Endothelial cell of umbilical vein (primary cell): ENCODE results near the gene USP25. TPM values are rescaled to one million over a fixed set of nuclear protein-coding genes. Genes with fewer than 3 reads are reported as not detected.
A peak's percentile ranks its signal among the peaks of the same experiment; 100 is the strongest.

Experiments used
- BruUV-seq: library from RNA; stranded (reverse); fragments of 400-500 nt; replicated peaks from 2 replicates; lab custom pipeline; 2021; lab: Mats Ljungman, UMichigan
- CTCF ChIA-PET: fragments of 300-600, 350-600 bp; sonication (Branson Sonifier 250); formaldehyde crosslinking; loops from one replicate; lab custom pipeline; 2021; ENCODE audit warnings: antibody characterized with exemption, inconsistent platforms; lab: Charles Lee
- POLR2A ChIA-PET: fragments of 300-600, 350-600 bp; sonication (Branson Sonifier 250); formaldehyde crosslinking; loops from one replicate; lab custom pipeline; 2021; ENCODE audit warnings: antibody characterized with exemption, inconsistent platforms; lab: Charles Lee
- DNase-seq: peaks from one replicate; pipeline ENCODE4 v3.0.0-alpha.2; 2011; ENCODE audit warnings: low read depth, low spot score
- FAIRE-seq: peaks from 2 replicates; lab custom pipeline; 2011; peaks lifted over from hg19 to GRCh38; lab: Jason Lieb, UNC
- H2AFZ ChIP-seq: 2 replicates; pipeline ENCODE4 v1.6.0; 2012; ENCODE audit warnings: low read depth, low read length, control low read depth, inconsistent platforms
- H3K27ac ChIP-seq: 2 replicates; pipeline ENCODE4 v1.5.1; 2011; ENCODE audit warnings: low read depth, mild to moderate bottlenecking, control low read depth, low read length, moderate library complexity; ENCODE audit not compliant: insufficient read depth
- H3K27me3 ChIP-seq, 2 experiments: 2 replicates each; pipeline versions ENCODE4 v1.6.0 to v1.6.1; 2011; ENCODE audit warnings: low read length in 2 of 2, mixed read lengths in 1 of 2; ENCODE audit not compliant: control insufficient read depth in 2 of 2, insufficient read depth in 2 of 2
- H3K36me3 ChIP-seq, 2 experiments: 2 replicates in 1 of 2; 3 replicates in 1 of 2; pipeline ENCODE4 v1.5.1; 2011; ENCODE audit warnings: low read length in 2 of 2, mild to moderate bottlenecking in 1 of 2, moderate library complexity in 1 of 2; ENCODE audit not compliant: control insufficient read depth in 2 of 2, insufficient read depth in 2 of 2; ENCODE audit errors: extremely low read depth in 1 of 2
- H3K4me1 ChIP-seq: 3 replicates; pipeline ENCODE4 v1.5.1; 2011; ENCODE audit warnings: mild to moderate bottlenecking, low read length; ENCODE audit not compliant: control insufficient read depth, insufficient read depth; ENCODE audit errors: extremely low read depth
- H3K4me2 ChIP-seq: 2 replicates; pipeline ENCODE4 v1.6.1; 2011; ENCODE audit warnings: low read length, control low read depth, mixed read lengths; ENCODE audit not compliant: insufficient read depth
- H3K4me3 ChIP-seq, 3 experiments: fragments of 200-600 bp in 1 of 3; sonication (generic), shearing (Covaris generic) in 1 of 3; replicated peaks in 1 of 3; 2 replicates each; pipeline ENCODE4 v1.5.1; 2011 to 2016; ENCODE audit warnings: control low read depth in 3 of 3, low read length in 3 of 3, mild to moderate bottlenecking in 2 of 3, inconsistent platforms in 1 of 3, low read depth in 1 of 3, moderate library complexity in 1 of 3; ENCODE audit not compliant: insufficient read depth in 1 of 3
- H3K79me2 ChIP-seq: 2 replicates; pipeline ENCODE4 v1.6.0; 2012; ENCODE audit warnings: low read length, inconsistent platforms; ENCODE audit not compliant: control insufficient read depth, insufficient read depth
- H3K9ac ChIP-seq: replicated peaks from 2 replicates; pipeline ENCODE3; 2011; ENCODE audit warnings: low read length, control low read depth; ENCODE audit not compliant: insufficient read depth; ENCODE audit errors: extremely low read depth
- H3K9me1 ChIP-seq: replicated peaks from 3 replicates; pipeline ENCODE4 v1.6.0; 2011; ENCODE audit warnings: mild to moderate bottlenecking, low read length; ENCODE audit not compliant: control insufficient read depth, insufficient read depth; ENCODE audit errors: extremely low read depth
- H3K9me3 ChIP-seq: replicated peaks from 2 replicates; pipeline ENCODE4 v1.5.1; 2012; ENCODE audit warnings: low read length, inconsistent platforms; ENCODE audit not compliant: control insufficient read depth, insufficient read depth
- H4K20me1 ChIP-seq: replicated peaks from 2 replicates; pipeline ENCODE3; 2011; ENCODE audit warnings: mild to moderate bottlenecking, low read length; ENCODE audit not compliant: control insufficient read depth, insufficient read depth; ENCODE audit errors: extremely low read depth
- EZH2 ChIP-seq: IDR thresholded peaks from 2 replicates; pipeline ENCODE4 v1.6.1; 2012; ENCODE audit warnings: borderline replicate concordance, low read depth, mild to moderate bottlenecking, moderate library complexity, low read length, inconsistent platforms; ENCODE audit not compliant: severe bottlenecking
- FOS ChIP-seq: IDR thresholded peaks from 2 replicates; pipeline ENCODE4 v1.6.1; 2011; ENCODE audit warnings: mild to moderate bottlenecking, low read length, moderate library complexity, borderline replicate concordance; ENCODE audit not compliant: insufficient read depth
- GATA2 ChIP-seq: IDR thresholded peaks from 2 replicates; pipeline ENCODE4 v1.7.0; 2011; ENCODE audit warnings: low read depth, mild to moderate bottlenecking, moderate library complexity, mixed read lengths, low read length; ENCODE audit not compliant: insufficient read length, insufficient read depth
- JUN ChIP-seq: IDR thresholded peaks from 2 replicates; pipeline ENCODE4 v1.6.1; 2011; ENCODE audit warnings: borderline replicate concordance, low read depth; ENCODE audit not compliant: insufficient read length, insufficient read depth
- MYC ChIP-seq: IDR thresholded peaks from one replicate; pipeline ENCODE4 v1.6.1; 2011; ENCODE audit warnings: mild to moderate bottlenecking, low read depth, low read length
- POLR2A ChIP-seq: IDR thresholded peaks from 2 replicates; pipeline ENCODE4 v1.6.1; 2012; ENCODE audit warnings: low read depth, mild to moderate bottlenecking, control low read depth, low read length
- POLR2AphosphoS5 ChIP-seq: IDR thresholded peaks from 2 replicates; pipeline ENCODE4 v1.6.1; 2012; ENCODE audit warnings: low read depth, mild to moderate bottlenecking, control low read depth, low read length, moderate library complexity; ENCODE audit not compliant: insufficient read depth
- dilution Hi-C: fragments of 300-500 bp; cut with MboI; formaldehyde crosslinking; loops from one replicate; pipeline ENCODE4 v1.15.0; 2019; ENCODE audit warnings: low sequenced_read_pairs; ENCODE audit not compliant: extremely low pct_ligation_motif_present
- intact Hi-C: fragments of 100-400 bp; cut with micrococcal nuclease; formaldehyde crosslinking; loops from one replicate; pipeline ENCODE4 v1.10.0; 2022
- polyA plus RNA-seq, 4 experiments: library from polyadenylated mRNA; depleted of rRNA in 3 of 4; stranded (reverse) in 3 of 4; unstranded in 1 of 4; fragments of >200 nt; gene quantifications; 2 replicates each; pipeline versions ENCODE4 v1.2.1 to v1.2.3, GENCODE V29; 2011 to 2012; ENCODE audit warnings: missing spikeins in 1 of 4
- total RNA-seq: library from RNA; stranded (reverse); gene quantifications from 2 replicates; pipeline ENCODE4 v1.2.3, GENCODE V29; 2021
- TF ChIP-seq, protein P1 (sequence below), 2 donors: IDR thresholded peaks; 1 replicate in 1 of 2; 2 replicates in 1 of 2; pipeline ENCODE4 v1.5.1; 2011; ENCODE audit warnings: low read length in 2 of 2, mild to moderate bottlenecking in 2 of 2, moderate library complexity in 2 of 2, control low read depth in 1 of 2, inconsistent platforms in 1 of 2, low read depth in 1 of 2; ENCODE audit not compliant: insufficient read depth in 1 of 2; ENCODE audit errors: extremely low read depth in 1 of 2
- TF ChIP-seq, protein P2 (sequence below): IDR thresholded peaks from 2 replicates; pipeline ENCODE4 v1.6.1; 2011; ENCODE audit not compliant: insufficient read depth, insufficient read length

The USP25 gene
- total and polyA plus RNA-seq, 2 donors (not counting 3 experiments of a cell fraction or from before 2014, with no cell fraction given) = 14.4 to 67.5 TPM

DNA sequence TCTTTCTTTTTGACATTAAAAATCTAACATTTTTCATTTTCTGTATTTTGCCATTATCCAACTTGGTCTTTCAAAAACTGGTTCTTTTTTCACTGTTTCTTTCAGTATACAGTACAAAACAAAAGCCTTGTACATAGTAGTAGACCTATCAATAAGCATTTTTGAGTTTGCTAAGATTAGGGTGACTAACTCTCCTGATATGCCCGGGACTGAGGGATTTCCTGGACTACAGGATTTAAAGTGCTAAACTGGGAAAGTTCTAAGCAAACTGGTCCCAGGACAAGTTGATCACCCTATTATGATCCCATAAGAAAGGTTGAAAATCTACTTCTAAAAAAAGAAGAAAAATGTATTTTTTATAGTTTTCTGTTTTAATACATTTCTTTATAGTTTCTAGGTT, 120.9 kb downstream of the USP25 start:
- POLR2A ChIA-PET = interaction anchor here (0.7 kb wide), 1 partner anchor 451 kb away, joined by 3 read pairs; no protein-coding TSS in a partner anchor
- intact Hi-C loops (loop anchor here (2.0 to 5.0 kb wide), 3 partner anchors 168 to 574 kb away; no protein-coding TSS in a partner anchor), dilution Hi-C loops (no loop called here)
- H3K4me2 ChIP-seq = peak overlapping the region; percentile 86
- no TSS peak for BruUV-seq
- H3K79me2 ChIP-seq = peaks cover 12% of the 10 kb centered on the region
- H3K9ac ChIP-seq = peak overlapping the region; percentile 34
- H2AFZ ChIP-seq = no peak overlapping the region
- H3K9me3 ChIP-seq = no peaks in the 10 kb centered on the region
- FAIRE-seq (peak; percentile 77), DNase-seq (peak; percentile 90)
- H3K4me3 ChIP-seq = no peak overlapping the region
- CTCF ChIA-PET = interaction anchor here (1.0 to 1.6 kb wide), 2 partner anchors 24 to 75 kb away, joined by 3 to 4 read pairs; no protein-coding TSS in a partner anchor
- no peaks in the 10 kb centered on the region for H4K20me1 ChIP-seq
- H3K27me3 ChIP-seq = no peaks in the 10 kb centered on the region
- H3K9me1 ChIP-seq = no peaks in the 10 kb centered on the region
- peak overlapping the region; percentile 86 for H3K27ac ChIP-seq
- H3K4me1 ChIP-seq = peaks cover 56% of the 10 kb centered on the region
- TF ChIP-seq POLR2A (no peak), FOS (peak; percentile 70), GATA2 (peak; percentile 48), POLR2AphosphoS5 (peak; percentile 28), EZH2 (no peak), MYC (no peak), JUN (peak; percentile 72)
- TF ChIP-seq, protein P1, sequence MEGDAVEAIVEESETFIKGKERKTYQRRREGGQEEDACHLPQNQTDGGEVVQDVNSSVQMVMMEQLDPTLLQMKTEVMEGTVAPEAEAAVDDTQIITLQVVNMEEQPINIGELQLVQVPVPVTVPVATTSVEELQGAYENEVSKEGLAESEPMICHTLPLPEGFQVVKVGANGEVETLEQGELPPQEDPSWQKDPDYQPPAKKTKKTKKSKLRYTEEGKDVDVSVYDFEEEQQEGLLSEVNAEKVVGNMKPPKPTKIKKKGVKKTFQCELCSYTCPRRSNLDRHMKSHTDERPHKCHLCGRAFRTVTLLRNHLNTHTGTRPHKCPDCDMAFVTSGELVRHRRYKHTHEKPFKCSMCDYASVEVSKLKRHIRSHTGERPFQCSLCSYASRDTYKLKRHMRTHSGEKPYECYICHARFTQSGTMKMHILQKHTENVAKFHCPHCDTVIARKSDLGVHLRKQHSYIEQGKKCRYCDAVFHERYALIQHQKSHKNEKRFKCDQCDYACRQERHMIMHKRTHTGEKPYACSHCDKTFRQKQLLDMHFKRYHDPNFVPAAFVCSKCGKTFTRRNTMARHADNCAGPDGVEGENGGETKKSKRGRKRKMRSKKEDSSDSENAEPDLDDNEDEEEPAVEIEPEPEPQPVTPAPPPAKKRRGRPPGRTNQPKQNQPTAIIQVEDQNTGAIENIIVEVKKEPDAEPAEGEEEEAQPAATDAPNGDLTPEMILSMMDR (IDR thresholded peaks at IDR 0.05; ENCODE audit: extremely low read depth in 1 of 2, insufficient read depth in 1 of 2, low read depth in 1 of 2, low read length in 2 of 2) = no peak
- TF ChIP-seq, protein P2, sequence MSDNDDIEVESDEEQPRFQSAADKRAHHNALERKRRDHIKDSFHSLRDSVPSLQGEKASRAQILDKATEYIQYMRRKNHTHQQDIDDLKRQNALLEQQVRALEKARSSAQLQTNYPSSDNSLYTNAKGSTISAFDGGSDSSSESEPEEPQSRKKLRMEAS = no peak
- peaks cover 0 to 5% of the 10 kb centered on the region in 2 experiments for H3K36me3 ChIP-seq
